Spleen (tissue), 11 donors: ENCODE data around the gene VPS54. TPM values are rescaled to one million over a fixed set of nuclear protein-coding genes. Genes with fewer than 3 reads are reported as not detected.
A peak's percentile ranks its signal among the peaks of the same experiment; 100 is the strongest.

Experiments
- DNase-seq: peaks from one replicate; pipeline ENCODE4 v3.0.0-alpha.2; 2020
- H3K27ac ChIP-seq, 8 donors: fragments of 200-600 bp; sonication (generic) in 7 of 8; 1 replicate in 4 of 8; 2 replicates in 4 of 8; pipeline versions ENCODE4 v1.5.0 to v1.8.0; 2016 to 2021; ENCODE audit warnings: inconsistent platforms in 4 of 8, mild to moderate bottlenecking in 4 of 8, moderate library complexity in 1 of 8
- H3K27me3 ChIP-seq, 7 donors: fragments of 200-600 bp; sonication (generic) in 6 of 7; replicated peaks in 1 of 7; 1 replicate in 4 of 7; 2 replicates in 3 of 7; pipeline versions ENCODE4 v1.5.0 to v1.8.0; 2016 to 2021; ENCODE audit warnings: inconsistent platforms in 3 of 7, mild to moderate bottlenecking in 1 of 7
- H3K36me3 ChIP-seq, 6 donors: fragments of 200-600 bp; sonication (generic) in 5 of 6; 1 replicate in 4 of 6; 2 replicates in 2 of 6; pipeline versions ENCODE4 v1.5.0 to v1.8.0; 2016 to 2021; ENCODE audit warnings: inconsistent platforms in 2 of 6
- H3K4me1 ChIP-seq, 6 donors: fragments of 200-600 bp; sonication (generic) in 5 of 6; 1 replicate in 3 of 6; 2 replicates in 3 of 6; pipeline versions ENCODE4 v1.5.0 to v1.8.0; 2016 to 2021; ENCODE audit warnings: inconsistent platforms in 3 of 6
- H3K4me3 ChIP-seq, 8 donors: fragments of 200-600 bp; sonication (generic) in 7 of 8; 1 replicate in 4 of 8; 2 replicates in 4 of 8; pipeline versions ENCODE4 v1.5.0 to v1.8.0; 2016 to 2021; ENCODE audit warnings: inconsistent platforms in 4 of 8, mild to moderate bottlenecking in 4 of 8, moderate library complexity in 2 of 8
- H3K9me3 ChIP-seq, 8 donors: fragments of 200-600 bp; sonication (generic) in 7 of 8; 1 replicate in 4 of 8; 2 replicates in 4 of 8; pipeline versions ENCODE4 v1.5.0 to v1.8.0; 2016 to 2021; ENCODE audit warnings: inconsistent platforms in 4 of 8
- POLR2A ChIP-seq, 3 donors: fragments of 450-650 bp; IDR thresholded peaks; one replicate each; pipeline ENCODE4 v1.5.1; 2017; ENCODE audit warnings: antibody characterized with exemption in 3 of 3, mild to moderate bottlenecking in 1 of 3
- POLR2AphosphoS5 ChIP-seq, 3 donors: sonication (generic); formaldehyde crosslinking; IDR thresholded peaks; one replicate each; pipeline ENCODE4 v1.5.1; 2017; ENCODE audit warnings: antibody characterized with exemption in 3 of 3
- WGBS, 5 donors: extraction: QIAGEN DNeasy Blood & Tissue Kit in 3 of 5; methylation state at CpG; one replicate each; pipeline versions ENCODE4 v1.1.5 to v1.1.7; 2013 to 2018; 5-methylcytosine and 5-hydroxymethylcytosine counted together
- intact Hi-C: fragments of 100-400 bp; cut with DNase I; formaldehyde crosslinking; loops from one replicate; pipeline ENCODE4 v1.15.0; 2023; ENCODE audit warnings: low total_unique reads
- polyA plus RNA-seq, 3 donors: library from polyadenylated mRNA; stranded (reverse); fragments of 200-250 nt; gene quantifications; one replicate each; pipeline ENCODE4 v1.2.1, GENCODE V29; 2013
- total RNA-seq, 7 donors: library from RNA; depleted of rRNA in 3 of 7; stranded (reverse); fragments of >200 nt in 3 of 7; fragmentation: NEBNext Ultra II Directional in 4 of 7; extraction: Animal tissue kit (Norgen Biotek cat#: 25700) in 4 of 7; gene quantifications; one replicate each; pipeline versions ENCODE4 v1.1.0 to v1.2.1, GENCODE V29; 2016 to 2021
- TF ChIP-seq, protein P1 (sequence below), 11 experiments: fragments of 200-600 bp in 7 of 11; fragments of 450-650 bp in 4 of 11; sonication (generic) in 4 of 11; IDR thresholded peaks in 8 of 11; conservative IDR thresholded peaks in 3 of 11; 1 replicate in 7 of 11; 2 replicates in 4 of 11; pipeline versions ENCODE4 v1.4.0 to v1.8.0; 2016 to 2021; ENCODE audit warnings: antibody characterized with exemption in 11 of 11, inconsistent platforms in 4 of 11, mild to moderate bottlenecking in 1 of 11
- donor health status: healthy with polysubstance abuse.
- donor health status: DM: no; HTN: no; CAD: no; lungs with moderate emphysema.
- donor health status: DM: no; HTN: no; CAD: no.
- donor health status: Bipolar disorder and iron deficiency.
- donor health status: healthy.
- donor health status: DM: no; HTN: no; CAD: no.
- donor health status: DM: yes; HTN: yes; CAD: no.

The VPS54 gene
- total and polyA plus RNA-seq, 10 donors: 9.2 to 31.3 (median 23.8) TPM

DNA sequence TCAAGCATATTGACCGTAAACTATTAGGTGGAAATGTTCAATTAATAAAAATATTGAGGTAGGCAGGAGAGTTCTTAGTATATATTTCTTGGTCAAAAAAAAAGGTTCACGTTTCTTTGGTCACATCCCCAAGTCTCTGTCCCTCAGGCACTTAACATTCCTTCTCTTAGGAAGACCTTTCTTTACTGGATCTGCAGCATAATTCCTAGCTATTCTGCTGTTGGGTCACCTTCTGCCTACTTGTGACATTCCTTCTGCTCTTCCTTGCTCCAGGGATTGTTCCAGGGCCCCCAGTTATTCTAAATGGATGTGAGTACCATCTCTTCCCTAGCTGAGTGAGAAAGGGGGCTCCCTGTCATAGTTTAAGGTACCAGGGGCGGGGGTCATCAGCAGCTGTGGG is 173.4 kb downstream of the VPS54 start:
- Histone ChIP-seq H3K36me3 (no peaks in the 10 kb centered on the region), H3K4me1 (peaks cover 16 to 89% (median 58%) of the 10 kb centered on the region in 6 donors), H3K9me3 (no peaks in the 10 kb centered on the region), H3K27me3 (no peaks in the 10 kb centered on the region), H3K27ac (peak overlapping the region in 2 of 8 donors; percentile 31 to 46), H3K4me3 (no peak overlapping the region)
- intact Hi-C loops: no loop called here
- WGBS, 5 donors: 86 to 99% (median 90%) methylated on average over 3 of the region's 3 CpGs
- no peak for TF ChIP-seq POLR2A (IDR thresholded peaks at IDR 0.05)
- TF ChIP-seq POLR2AphosphoS5 (IDR thresholded peaks at IDR 0.05): no peak
- TF ChIP-seq, protein P1, sequence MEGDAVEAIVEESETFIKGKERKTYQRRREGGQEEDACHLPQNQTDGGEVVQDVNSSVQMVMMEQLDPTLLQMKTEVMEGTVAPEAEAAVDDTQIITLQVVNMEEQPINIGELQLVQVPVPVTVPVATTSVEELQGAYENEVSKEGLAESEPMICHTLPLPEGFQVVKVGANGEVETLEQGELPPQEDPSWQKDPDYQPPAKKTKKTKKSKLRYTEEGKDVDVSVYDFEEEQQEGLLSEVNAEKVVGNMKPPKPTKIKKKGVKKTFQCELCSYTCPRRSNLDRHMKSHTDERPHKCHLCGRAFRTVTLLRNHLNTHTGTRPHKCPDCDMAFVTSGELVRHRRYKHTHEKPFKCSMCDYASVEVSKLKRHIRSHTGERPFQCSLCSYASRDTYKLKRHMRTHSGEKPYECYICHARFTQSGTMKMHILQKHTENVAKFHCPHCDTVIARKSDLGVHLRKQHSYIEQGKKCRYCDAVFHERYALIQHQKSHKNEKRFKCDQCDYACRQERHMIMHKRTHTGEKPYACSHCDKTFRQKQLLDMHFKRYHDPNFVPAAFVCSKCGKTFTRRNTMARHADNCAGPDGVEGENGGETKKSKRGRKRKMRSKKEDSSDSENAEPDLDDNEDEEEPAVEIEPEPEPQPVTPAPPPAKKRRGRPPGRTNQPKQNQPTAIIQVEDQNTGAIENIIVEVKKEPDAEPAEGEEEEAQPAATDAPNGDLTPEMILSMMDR (IDR thresholded peaks at IDR 0.05 in 8 of 11, conservative IDR thresholded peaks at IDR 0.05 in 3 of 11): no peak
- DNase-seq: no peak

- Histone ChIP-seq H3K9me3 (no peaks in the 10 kb centered on the region), H3K27me3 (no peaks in the 10 kb centered on the region), H3K36me3 (no peaks in the 10 kb centered on the region), H3K27ac (peak overlapping the region in 1 of 8 donors; percentile 99), H3K4me1 (peaks cover 16 to 85% (median 54%) of the 10 kb centered on the region in 6 donors), H3K4me3 (no peak overlapping the region)
- no peak for DNase-seq
- WGBS, 5 donors: 84 to 95% (median 89%) methylated on average over 3 of the region's 3 CpGs
- intact Hi-C loops: no loop called here
- TF ChIP-seq POLR2AphosphoS5 (IDR thresholded peaks at IDR 0.05) (no peak), POLR2A (IDR thresholded peaks at IDR 0.05) (no peak)
- TF ChIP-seq, protein P1 (IDR thresholded peaks at IDR 0.05 in 8 of 11, conservative IDR thresholded peaks at IDR 0.05 in 3 of 11): no peak
Measured at GRCh38 chr2:63844616-63845015, 174.6 kb downstream of the VPS54 start.

DNA sequence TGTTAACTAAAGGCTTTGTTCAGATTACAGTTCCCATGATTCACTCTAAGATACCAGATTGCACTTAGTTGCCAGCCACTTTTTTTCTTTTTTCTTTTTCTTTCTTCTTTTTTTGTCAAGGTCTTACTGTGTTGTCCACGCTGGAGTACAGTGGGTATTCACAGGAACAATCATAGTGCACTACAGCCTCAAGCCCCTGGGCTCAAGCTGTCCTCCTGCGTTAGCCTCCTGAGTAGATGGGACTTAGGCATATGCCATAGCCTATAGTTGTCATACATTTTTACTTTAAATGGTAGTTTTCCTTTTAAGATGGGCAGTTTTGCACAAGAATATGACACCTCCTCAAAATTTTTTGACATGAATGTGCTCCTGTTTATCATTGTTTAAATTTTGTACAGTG is 175.4 kb downstream of the VPS54 start:
- Histone ChIP-seq H3K4me3 (peak overlapping the region in 1 of 8 donors; percentile 85), H3K27ac (peak overlapping the region in 2 of 8 donors; percentile 99), H3K27me3 (no peaks in the 10 kb centered on the region), H3K4me1 (peaks cover 16 to 79% (median 50%) of the 10 kb centered on the region in 6 donors), H3K36me3 (no peaks in the 10 kb centered on the region), H3K9me3 (no peaks in the 10 kb centered on the region)
- 84 to 95% (median 92%) methylated on average over 2 of the region's 2 CpGs for WGBS, 5 donors
- no peak for TF ChIP-seq POLR2A (IDR thresholded peaks at IDR 0.05)
- no peak for TF ChIP-seq POLR2AphosphoS5 (IDR thresholded peaks at IDR 0.05)
- TF ChIP-seq, protein P1 (IDR thresholded peaks at IDR 0.05 in 8 of 11, conservative IDR thresholded peaks at IDR 0.05 in 3 of 11): no peak
- DNase-seq: no peak
- intact Hi-C loops: no loop called here

- Histone ChIP-seq H3K27ac (peak overlapping the region in 7 of 8 donors; percentile 95 to 99 (median 99)), H3K36me3 (no peaks in the 10 kb centered on the region), H3K9me3 (no peaks in the 10 kb centered on the region), H3K4me3 (peak overlapping the region in 7 of 8 donors; percentile 85 to 94 (median 92)), H3K4me1 (peaks cover 16 to 72% (median 48%) of the 10 kb centered on the region in 6 donors), H3K27me3 (no peaks in the 10 kb centered on the region)
- intact Hi-C loops: no loop called here
- WGBS, 5 donors: 67 to 84% (median 78%) methylated on average over 8 of the region's 8 CpGs
- DNase-seq: no peak
- TF ChIP-seq, protein P1 (IDR thresholded peaks at IDR 0.05 in 8 of 11, conservative IDR thresholded peaks at IDR 0.05 in 3 of 11): no peak
- TF ChIP-seq POLR2AphosphoS5 (IDR thresholded peaks at IDR 0.05): no peak
- no peak for TF ChIP-seq POLR2A (IDR thresholded peaks at IDR 0.05)
Measured at GRCh38 chr2:63843093-63843492, 176.1 kb downstream of the VPS54 start.
